Measurements from ENCODE around the gene GALNT10. TPM values are rescaled to one million over a fixed set of nuclear protein-coding genes. Genes with fewer than 3 reads are reported as not detected.

GALNT10 gene
- total and polyA plus RNA-seq, 2 experiments from 2014 or later = 43.0 to 45.9 TPM

DNA sequence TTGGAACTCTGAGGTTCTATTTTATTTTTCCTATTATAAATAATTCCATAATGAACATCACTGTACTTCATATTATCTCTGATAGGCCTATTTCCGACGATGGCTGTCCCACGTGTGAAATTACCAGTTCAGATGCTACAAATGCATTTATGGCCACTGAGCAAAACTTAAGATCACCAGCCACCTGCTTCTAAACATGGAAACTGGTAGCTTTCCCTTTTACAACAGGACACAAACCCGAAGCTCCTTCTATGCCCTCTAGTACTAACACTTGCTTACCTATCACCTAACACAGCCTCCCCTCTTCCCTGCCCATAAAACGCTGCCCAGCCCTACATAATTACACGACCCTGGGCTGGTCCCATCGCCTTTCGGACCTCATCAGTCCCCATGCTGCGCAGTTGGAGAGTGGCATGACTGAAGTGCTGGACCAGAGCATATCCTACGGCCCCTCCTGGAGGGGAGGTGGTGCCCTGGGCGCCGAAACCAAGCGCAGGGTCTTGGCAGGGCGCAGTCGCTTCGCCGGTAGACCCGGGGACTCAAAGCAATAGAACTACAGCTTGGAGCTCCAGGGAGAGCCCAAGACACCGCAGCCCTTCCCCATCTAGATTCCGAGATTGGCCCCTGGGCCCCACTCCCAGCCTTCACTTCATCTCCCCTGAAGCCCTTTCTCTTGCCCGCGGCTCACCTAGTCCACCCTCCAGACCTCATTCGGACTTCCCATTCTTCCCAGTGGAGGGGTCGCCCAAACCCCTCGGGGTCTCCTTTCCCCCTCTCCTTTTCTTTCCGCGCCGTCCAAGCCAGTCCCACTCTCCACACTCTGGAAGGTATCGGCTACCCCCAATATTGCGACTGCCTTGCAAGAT, 254.3 kb downstream of the GALNT10 start:
- no peaks in the 10 kb centered on the region for H3K36me3 ChIP-seq (replicated peaks; ENCODE audit: insufficient read depth, low read depth)
- DNase-seq (ENCODE audit: low spot score) = peak; percentile 33
- no peaks in the 10 kb centered on the region for H3K9me3 ChIP-seq (ENCODE audit: low read depth)
- no peaks in the 10 kb centered on the region for H3K27me3 ChIP-seq
- H3K4me3 ChIP-seq = peak overlapping the region; percentile 93
- peaks cover 17% of the 10 kb centered on the region for H3K4me1 ChIP-seq (ENCODE audit: insufficient read depth)
- H3K4me2 ChIP-seq = peak overlapping the region; percentile 89
- peaks cover 27% of the 10 kb centered on the region for H4K20me1 ChIP-seq (ENCODE audit: insufficient read depth, poor library complexity, severe bottlenecking)
- peak overlapping the region; percentile 67 for H3K27ac ChIP-seq
- peaks cover 51% of the 10 kb centered on the region for H3K79me2 ChIP-seq
- no peaks in the 10 kb centered on the region for H3K9me2 ChIP-seq (replicated peaks; ENCODE audit: insufficient read depth)
- 9% methylated on average over 26 of the region's 30 CpGs for WGBS (ENCODE audit: low lambda C conversion rate, missing lambda C conversion rate)
- peak overlapping the region; percentile 98 for H2AFZ ChIP-seq
- TF ChIP-seq, protein P1, sequence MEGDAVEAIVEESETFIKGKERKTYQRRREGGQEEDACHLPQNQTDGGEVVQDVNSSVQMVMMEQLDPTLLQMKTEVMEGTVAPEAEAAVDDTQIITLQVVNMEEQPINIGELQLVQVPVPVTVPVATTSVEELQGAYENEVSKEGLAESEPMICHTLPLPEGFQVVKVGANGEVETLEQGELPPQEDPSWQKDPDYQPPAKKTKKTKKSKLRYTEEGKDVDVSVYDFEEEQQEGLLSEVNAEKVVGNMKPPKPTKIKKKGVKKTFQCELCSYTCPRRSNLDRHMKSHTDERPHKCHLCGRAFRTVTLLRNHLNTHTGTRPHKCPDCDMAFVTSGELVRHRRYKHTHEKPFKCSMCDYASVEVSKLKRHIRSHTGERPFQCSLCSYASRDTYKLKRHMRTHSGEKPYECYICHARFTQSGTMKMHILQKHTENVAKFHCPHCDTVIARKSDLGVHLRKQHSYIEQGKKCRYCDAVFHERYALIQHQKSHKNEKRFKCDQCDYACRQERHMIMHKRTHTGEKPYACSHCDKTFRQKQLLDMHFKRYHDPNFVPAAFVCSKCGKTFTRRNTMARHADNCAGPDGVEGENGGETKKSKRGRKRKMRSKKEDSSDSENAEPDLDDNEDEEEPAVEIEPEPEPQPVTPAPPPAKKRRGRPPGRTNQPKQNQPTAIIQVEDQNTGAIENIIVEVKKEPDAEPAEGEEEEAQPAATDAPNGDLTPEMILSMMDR (IDR thresholded peaks at IDR 0.05; ENCODE audit: poor library complexity) = no peak
- no peak for TF ChIP-seq EZH2 (IDR thresholded peaks at IDR 0.05; ENCODE audit: borderline replicate concordance)
- no peak for TF ChIP-seq EZH2phosphoT487 (IDR thresholded peaks at IDR 0.05; ENCODE audit: low read depth, severe bottlenecking, unreplicated experiment)

DNA sequence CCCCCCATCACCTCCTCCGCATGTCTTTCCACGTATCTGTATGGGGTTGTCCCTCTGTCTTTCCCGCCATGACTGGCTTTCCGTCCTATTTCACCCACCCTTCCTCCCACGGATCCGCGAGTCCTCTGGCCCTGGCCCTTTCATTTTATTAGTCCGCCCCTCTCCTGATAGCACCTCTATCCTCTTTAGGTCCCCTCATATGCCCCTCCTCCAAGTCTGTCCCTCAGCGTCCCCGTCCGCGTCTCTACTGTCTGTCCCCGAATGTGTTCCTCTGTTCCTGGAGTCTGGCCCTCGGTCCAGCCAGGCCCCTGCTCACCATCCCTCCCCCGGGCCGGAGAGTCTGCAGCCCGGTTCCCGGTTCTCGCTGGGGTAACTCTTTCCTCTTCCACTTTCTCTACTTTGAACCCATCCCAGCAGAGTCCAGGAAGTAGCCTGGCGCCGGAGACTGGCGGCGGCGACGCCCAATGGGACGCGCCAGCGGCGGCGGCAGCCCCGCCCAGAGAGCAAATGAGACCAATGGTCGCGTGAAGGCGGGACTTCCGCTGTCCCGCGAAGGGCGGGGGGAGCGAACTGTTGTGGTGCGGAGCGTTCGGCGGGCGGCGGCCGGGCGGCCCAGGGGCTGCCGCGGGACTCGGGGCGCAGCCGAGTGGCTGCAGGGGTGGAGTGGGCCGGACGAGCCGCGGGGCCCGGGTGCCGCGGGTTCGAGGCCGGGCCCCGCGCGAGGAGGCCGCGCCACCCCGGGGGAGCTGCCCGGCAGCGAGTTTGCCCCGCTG, 255.1 kb downstream of the GALNT10 start, which contains the start of gene SAP30L:
SAP30L (plus strand) TSS at position 576 of the 773 bp plus-strand sequence. CDS start 608 bp downstream, outside the sequence.
- no peaks in the 10 kb centered on the region for H3K9me3 ChIP-seq (ENCODE audit: low read depth)
- H3K4me2 ChIP-seq = peak within 1 kb of the TSS; percentile 89
- H3K27ac ChIP-seq = peak within 1 kb of the TSS; percentile 80
- H3K4me3 ChIP-seq = peak within 1 kb of the TSS; percentile 93
- peaks cover 29% of the 10 kb centered on the region for H4K20me1 ChIP-seq (ENCODE audit: insufficient read depth, poor library complexity, severe bottlenecking)
- H3K4me1 ChIP-seq (ENCODE audit: insufficient read depth) = peaks cover 17% of the 10 kb centered on the region
- no peaks in the 10 kb centered on the region for H3K36me3 ChIP-seq (replicated peaks; ENCODE audit: insufficient read depth, low read depth)
- H2AFZ ChIP-seq = peak within 1 kb of the TSS; percentile 98
- H3K79me2 ChIP-seq = peaks cover 59% of the 10 kb centered on the region
- no peaks in the 10 kb centered on the region for H3K27me3 ChIP-seq
- DNase-seq (ENCODE audit: low spot score) = peak; percentile 97
- TF ChIP-seq, protein P1 (IDR thresholded peaks at IDR 0.05; ENCODE audit: poor library complexity) = no peak
- TF ChIP-seq EZH2phosphoT487 (IDR thresholded peaks at IDR 0.05; ENCODE audit: low read depth, severe bottlenecking, unreplicated experiment) (no peak), EZH2 (IDR thresholded peaks at IDR 0.05; ENCODE audit: borderline replicate concordance) (no peak)
- WGBS (ENCODE audit: low lambda C conversion rate, missing lambda C conversion rate) = 1% methylated on average over 70 of the region's 70 CpGs
- H3K9me2 ChIP-seq (replicated peaks; ENCODE audit: insufficient read depth) = no peaks in the 10 kb centered on the region

DNA sequence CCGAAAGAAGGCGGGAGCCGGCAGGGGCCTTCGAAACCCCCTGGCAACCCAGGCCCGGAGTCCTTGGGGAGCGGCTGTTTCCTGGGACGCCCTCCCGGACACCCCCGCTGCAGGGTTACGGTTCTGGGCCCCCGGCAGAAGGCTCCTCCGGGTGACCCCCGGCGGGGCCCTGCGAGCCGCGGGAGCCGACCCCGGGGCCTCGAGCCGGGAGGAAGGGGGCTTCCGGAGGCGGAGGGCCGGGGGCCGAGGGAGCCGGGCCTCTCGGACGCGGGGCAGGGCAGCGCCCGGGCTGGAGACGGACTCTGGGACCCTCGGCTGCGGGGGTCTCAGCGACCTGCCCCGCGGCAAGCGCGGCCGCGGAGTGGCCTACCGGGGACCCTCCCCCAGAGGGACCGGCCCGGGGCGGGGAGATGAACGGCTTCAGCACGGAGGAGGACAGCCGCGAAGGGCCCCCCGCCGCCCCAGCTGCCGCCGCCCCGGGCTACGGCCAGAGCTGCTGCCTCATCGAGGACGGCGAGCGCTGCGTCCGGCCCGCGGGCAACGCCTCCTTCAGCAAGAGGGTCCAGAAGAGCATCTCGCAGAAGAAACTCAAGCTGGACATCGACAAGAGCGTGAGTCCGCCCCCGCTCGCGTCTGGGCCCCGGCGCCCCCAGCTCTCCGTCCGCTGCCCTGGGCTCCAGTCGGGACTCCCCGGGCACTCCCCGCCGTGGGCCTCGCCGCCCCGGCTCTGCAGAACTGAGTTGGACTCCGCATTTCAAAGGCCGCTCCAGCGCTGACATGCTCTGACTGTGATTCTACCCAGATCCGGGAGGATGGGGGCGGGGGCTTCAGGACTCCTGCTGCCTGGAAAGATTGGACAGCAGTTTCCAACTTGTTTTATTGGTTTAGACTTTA, 255.9 kb downstream of the GALNT10 start:
- Histone ChIP-seq H3K4me2 (peak overlapping the region; percentile 81), H3K4me3 (peak overlapping the region; percentile 90), H3K79me2 (peaks cover 62% of the 10 kb centered on the region), H3K9me2 (replicated peaks; ENCODE audit: insufficient read depth) (no peaks in the 10 kb centered on the region), H2AFZ (peak overlapping the region; percentile 72), H3K27ac (peak overlapping the region; percentile 80), H3K36me3 (replicated peaks; ENCODE audit: insufficient read depth, low read depth) (no peaks in the 10 kb centered on the region), H3K9me3 (ENCODE audit: low read depth) (no peaks in the 10 kb centered on the region), H4K20me1 (ENCODE audit: insufficient read depth, poor library complexity, severe bottlenecking) (peaks cover 29% of the 10 kb centered on the region), H3K27me3 (no peaks in the 10 kb centered on the region), H3K4me1 (ENCODE audit: insufficient read depth) (peaks cover 17% of the 10 kb centered on the region)
- DNase-seq (ENCODE audit: low spot score) = peak; percentile 85
- 1% methylated on average over 28 of the region's 87 CpGs for WGBS (ENCODE audit: low lambda C conversion rate, missing lambda C conversion rate)
- TF ChIP-seq EZH2 (IDR thresholded peaks at IDR 0.05; ENCODE audit: borderline replicate concordance) = no peak
- no peak for TF ChIP-seq EZH2phosphoT487 (IDR thresholded peaks at IDR 0.05; ENCODE audit: low read depth, severe bottlenecking, unreplicated experiment)
- TF ChIP-seq, protein P1 (IDR thresholded peaks at IDR 0.05; ENCODE audit: poor library complexity) = no peak
